ENCODE results near the gene CIT.
"Not testable (repeated sequence)": the region's sequence is repeated elsewhere in the genome, so short reads cannot be mapped to it uniquely, and the experiment has no call there.

Gene CIT

GRCh38 chr12:119727600-119728443, 149.3 kb downstream of the CIT start:
- DNase-seq = no peak

GRCh38 chr12:119725523-119725922, 151.6 kb downstream of the CIT start:
- no peak for DNase-seq

DNA sequence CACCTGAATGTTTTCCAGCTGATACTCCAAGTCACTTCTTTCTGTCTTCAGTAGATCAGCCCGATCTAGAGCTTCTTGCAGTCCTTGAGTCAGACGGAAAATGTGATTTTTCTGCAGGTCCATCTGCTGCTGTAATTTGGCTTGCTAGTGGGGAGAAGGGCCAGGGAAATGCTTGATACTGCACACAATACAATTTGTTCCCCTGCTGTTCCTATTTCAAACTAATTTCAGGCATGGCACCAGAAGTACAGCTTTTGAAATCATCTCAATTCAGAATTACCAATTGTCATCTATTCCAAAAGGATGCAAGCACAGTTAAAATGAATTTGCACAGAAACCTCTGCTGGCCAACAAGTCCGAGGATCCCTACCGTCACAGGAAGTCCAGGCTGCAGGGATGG, 155.8 kb downstream of the CIT start:
- no peak for DNase-seq

DNA sequence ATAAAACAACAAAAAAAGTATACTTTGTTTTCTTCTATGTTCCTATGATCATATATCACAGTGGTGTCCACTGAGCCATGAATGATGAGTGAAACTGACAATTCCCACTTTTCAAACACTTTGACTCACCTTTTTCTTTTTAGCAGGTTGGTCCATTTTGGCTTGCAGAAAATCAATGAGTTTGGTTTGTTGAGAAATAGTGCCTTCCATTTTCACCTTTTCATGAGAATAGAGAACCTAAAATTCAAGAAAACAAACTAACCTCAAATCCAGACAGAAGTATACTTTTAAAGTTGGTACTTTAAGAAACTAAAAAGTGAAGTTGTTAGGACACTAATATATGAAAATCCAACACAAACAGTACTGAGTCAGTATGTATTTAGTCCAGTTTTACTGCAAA, 156.8 kb downstream of the CIT start:
- no peak for DNase-seq

DNA sequence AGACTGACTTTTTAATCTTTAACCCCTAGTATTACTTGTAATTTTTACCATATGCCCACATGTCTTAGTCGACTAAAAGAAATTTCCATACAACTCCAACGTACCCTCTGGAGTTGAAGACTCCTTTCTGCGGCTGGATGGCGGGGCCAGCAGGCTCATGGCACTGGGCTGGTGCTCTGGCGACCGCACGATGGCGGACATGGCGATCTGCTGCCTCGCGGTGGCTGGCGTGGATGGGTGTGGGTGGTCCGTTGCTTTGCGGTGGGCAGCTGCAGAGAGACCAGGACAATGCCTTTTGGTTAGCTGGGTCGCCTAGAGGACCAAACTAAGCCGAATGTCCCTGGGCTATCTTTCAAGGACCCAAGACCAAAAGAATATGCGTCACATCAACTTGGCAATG, 159.0 kb downstream of the CIT start:
- DNase-seq = no peak

GRCh38 chr12:119715268-119715620, 161.9 kb downstream of the CIT start:
- DNase-seq = no peak

- DNase-seq = no peak
Observed at GRCh38 chr12:119714614-119715267, 162.4 kb downstream of the CIT start.

DNA sequence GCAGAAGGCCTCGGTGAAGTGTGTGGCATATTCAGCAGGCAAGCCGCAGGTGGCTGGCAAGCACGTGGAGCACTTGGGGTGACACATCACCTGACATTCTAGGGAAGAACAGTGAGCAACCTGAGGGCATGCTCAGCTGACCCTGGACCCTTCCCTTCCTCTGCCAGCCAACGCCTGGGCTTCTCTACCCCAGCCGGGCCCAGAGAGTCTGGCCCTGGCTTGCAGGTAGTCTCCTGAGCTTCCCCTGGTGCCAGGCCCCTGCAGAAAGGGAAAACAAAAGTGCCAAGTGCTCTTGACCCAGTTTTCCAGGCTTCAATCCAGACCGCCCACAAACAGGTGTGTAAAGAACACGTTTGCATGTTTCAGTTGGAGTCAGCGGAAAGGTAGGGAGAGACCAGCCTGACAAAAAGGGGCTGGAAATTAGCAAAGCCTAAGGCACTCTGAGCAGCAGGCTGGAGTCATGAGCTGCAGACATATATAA, 163.5 kb downstream of the CIT start:
- no peak for DNase-seq

DNA sequence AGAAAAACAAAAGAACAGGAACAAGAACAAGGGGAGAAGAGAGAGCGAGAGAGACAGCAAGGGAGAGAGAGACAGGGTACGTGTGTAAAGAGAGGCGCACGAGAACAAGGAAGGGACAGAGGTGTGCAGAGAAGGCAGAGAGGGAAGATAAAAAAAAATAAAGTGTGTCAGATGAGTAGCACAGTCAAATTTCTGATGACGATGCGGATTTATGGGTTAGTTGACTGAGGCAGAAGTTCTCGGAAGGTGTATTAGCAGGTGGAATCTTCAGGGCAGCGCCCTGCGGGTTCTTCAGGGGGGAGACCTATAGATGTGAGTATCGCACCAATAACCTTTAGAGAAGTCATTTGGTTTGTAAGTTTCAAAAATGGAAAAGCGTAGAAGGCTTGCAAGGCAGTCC, 164.4 kb downstream of the CIT start:
- no peak for DNase-seq

DNA sequence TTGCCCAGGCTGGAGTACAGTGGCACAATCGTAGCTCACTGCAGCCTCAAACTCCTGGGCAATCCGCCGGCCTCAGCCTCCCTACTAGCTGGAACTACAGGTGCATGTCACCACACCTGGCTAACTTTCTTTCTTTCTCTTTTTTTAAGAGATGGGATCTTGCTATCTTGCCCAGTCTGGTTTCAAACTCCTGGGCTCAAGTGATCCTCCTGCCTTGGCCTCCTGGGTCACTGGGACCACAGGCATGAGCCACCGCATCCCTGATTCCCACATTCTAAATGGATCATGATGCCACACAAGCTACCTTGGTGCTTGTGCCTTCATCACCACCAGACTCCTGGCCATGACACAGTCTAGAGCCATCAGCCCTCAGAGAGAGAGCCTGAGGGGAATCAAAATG, 165.4 kb downstream of the CIT start:
- DNase-seq = no peak

GRCh38 chr12:119710965-119711551, 166.1 kb downstream of the CIT start:
- DNase-seq = no peak

- no peak for DNase-seq
Observed at GRCh38 chr12:119710374-119710964, 166.7 kb downstream of the CIT start.

DNA sequence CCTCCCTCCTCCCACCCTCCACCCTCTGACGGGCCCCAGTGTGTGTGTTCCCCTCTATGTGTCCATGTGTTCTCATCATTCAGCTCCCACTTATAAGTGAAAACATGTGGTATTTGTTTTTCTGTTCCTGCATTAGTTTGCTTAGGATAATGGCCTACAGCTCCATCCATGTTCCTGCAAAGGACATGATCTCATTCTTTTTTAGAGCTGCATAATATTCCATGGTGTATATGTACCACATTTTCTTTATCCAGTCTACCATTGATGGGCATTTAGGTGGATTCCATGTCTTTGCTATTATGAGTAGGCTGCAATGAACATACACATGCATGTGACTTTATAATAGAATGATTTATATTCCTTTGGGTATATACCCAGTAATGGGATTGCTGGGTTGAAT, 170.7 kb downstream of the CIT start:
- not testable (repeated sequence) for DNase-seq

- DNase-seq = no peak
Observed at GRCh38 chr12:119705182-119705581, 171.9 kb downstream of the CIT start.

GRCh38 chr12:119704065-119704747, 172.9 kb downstream of the CIT start:
- no peak for DNase-seq

DNA sequence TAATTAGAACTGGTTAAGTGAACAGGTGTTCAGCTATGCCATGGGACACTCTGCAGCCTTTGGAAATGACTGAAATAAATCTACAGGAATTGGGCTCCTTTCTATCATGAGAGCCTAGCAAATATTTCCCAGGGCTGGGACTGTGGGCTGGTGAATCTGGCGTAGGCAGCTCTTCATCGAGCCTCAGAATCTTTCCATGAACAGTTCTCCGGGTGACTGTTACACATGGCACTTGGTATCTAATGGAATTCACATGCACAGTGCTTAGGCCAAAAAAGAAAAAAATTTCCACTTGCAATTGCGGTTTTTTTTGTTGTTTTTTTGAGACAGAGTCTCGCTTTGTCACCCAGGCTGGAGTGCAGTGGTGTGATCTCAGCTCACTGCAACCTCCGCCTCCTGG, 177.0 kb downstream of the CIT start:
- no peak for DNase-seq

- DNase-seq = no peak
Observed at GRCh38 chr12:119699199-119699760, 177.8 kb downstream of the CIT start.

DNA sequence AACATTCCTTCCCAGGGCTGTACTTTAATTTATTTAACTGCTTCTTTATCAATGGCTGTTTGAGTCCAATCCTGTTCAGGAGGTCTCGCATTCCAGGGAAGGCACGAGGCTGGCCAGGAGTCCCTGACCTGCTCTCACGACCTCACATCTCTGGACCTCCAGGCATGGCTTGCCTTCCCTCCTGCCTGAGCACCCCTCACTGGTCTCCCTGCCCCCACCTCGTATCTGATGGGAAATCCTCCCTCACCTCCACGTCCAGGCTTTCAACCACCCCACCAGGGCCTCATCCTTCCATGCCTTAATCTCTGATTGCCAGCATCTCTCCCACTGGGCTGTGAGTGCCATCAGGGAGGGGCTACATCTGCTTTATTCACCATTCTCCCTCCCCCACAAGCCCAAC, 180.2 kb downstream of the CIT start:
- DNase-seq = no peak

GRCh38 chr12:119695034-119695433, 182.1 kb downstream of the CIT start:
- no peak for DNase-seq

DNA sequence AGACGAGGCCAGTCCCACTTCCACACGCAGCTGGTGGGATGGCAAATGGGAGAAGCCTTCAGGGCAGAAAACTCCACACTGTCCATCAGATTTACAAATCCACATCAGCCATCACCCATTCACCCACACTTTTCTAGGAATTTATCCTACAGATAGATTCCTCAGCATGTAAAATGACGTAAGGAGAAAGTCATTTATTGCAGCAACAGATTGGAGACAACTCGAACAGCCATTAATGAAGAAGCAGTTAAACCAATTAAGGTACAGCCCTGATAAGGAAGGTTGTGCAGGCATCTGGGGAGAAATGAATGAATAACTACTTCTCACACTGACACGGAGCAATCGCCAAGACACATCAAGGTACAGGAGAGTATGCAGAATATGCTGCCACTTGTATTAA, 183.0 kb downstream of the CIT start:
- no peak for DNase-seq

GRCh38 chr12:119693511-119693910, 183.6 kb downstream of the CIT start:
- DNase-seq = no peak

DNA sequence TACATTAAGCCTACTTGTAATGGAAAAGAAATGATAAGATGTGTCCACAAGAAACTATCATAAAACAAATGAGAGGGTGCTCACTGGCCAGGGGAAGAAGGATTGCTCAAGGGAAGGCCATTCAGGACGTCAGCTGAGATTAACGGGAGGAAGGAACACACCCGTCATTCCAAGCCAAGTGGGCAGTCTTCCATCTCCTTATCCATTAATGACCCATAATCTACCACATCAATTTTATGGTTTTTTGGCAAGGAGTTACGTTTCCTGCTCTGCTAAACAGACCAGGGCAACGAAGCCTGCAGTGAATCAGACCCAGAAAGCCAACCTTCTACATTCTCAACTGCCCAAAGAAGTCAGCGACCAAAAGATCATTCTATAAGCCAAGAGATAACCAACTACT, 184.1 kb downstream of the CIT start:
- DNase-seq = no peak

DNA sequence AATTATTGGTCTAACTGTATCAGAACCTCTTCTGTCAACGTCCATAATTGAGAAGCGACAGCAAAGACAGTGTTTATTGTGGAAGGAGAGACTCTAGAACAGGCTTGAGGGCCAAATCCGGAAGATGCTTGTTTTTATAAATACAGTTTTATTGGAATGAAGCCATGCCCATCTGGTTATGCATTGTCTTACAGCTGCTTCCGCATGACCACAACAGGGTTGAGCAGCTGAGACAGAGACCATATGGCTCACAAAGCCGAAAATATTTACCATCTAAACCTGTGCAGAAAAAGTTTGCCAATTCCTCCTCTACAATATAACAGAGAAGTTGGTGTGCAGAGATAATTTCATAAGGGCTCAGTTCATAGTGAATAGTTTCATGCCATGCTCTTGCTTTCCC, 184.7 kb downstream of the CIT start:
- DNase-seq = no peak
